Measurements from ENCODE around the gene DPP8. TPM values are rescaled to one million over a fixed set of nuclear protein-coding genes. Genes with fewer than 3 reads are reported as not detected.
"Not testable (repeated sequence)": the region's sequence is repeated elsewhere in the genome, so short reads cannot be mapped to it uniquely, and the experiment has no call there.

Gene DPP8
- total and polyA plus RNA-seq, 5 donors from 2014 or later, result 43.1 to 52.4 (median 43.8) TPM

DNA sequence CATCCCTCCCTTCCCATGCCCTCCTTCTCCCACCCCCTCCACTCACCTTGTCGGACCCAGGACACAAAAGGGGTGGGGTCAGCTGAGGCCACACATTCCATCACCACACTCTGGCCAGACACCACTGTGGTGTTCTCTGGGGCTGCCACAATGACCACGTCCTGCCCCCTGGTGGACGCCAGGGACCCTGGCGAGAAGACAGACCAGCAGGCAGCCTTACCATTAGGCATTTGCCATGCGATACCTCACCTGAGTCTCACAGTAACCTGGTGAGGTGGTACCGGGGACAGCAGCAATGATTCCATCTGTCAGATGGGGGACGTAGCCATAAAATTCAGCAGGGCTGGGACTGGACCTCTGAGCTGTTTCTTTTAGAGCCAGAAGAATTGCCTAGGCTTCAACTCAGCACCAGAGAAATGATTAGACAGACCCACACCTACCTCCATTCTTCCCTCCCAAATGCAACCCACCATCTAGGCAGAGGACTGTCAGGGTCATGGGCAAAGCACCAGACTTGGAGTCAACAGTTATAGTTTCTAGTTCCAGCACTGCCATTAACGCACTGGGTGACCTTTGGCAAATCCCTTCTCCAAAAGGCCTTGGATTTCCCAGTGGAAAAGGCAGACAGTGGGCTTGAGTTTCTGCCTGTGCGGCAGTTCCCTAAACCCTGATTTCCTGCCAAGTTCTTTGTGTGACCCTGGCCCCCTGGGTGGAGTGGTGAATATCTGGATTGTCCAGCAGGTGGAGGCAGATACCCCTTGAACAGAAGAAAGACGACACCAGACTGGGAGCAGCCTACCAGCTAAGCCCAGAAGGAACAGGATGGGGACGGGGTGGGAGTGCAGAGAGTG is 116.5 kb downstream of the DPP8 start:
- Mint-ChIP-seq H3K27ac (no peak overlapping the region), H3K4me1 (peaks cover 0 to 12% (median 1%) of the 10 kb centered on the region in 4 donors), H3K4me3 (no peak overlapping the region), H3K36me3 (no peaks in the 10 kb centered on the region), H3K27me3 (peaks cover 36% of the 10 kb centered on the region), H3K9me3 (no peaks in the 10 kb centered on the region)
- Histone ChIP-seq H3K4me1 (ENCODE audit: control insufficient read depth, insufficient read depth, low read length, poor library complexity, severe bottlenecking) (no peaks in the 10 kb centered on the region), H3K36me3 (ENCODE audit: control insufficient read depth, insufficient read depth, low read length) (no peaks in the 10 kb centered on the region), H3K27ac (ENCODE audit: insufficient read depth, low read length, poor library complexity, severe bottlenecking) (no peak overlapping the region), H3K4me3 (ENCODE audit: low read depth, low read length) (no peak overlapping the region), H3K27me3 (ENCODE audit: control insufficient read depth, insufficient read depth, low read length) (peaks cover 18% of the 10 kb centered on the region), H3K9me3 (ENCODE audit: control insufficient read depth in 2 of 2, low read length in 2 of 2) (no peaks in the 10 kb centered on the region)
- ATAC-seq (ENCODE audit: low read depth in 2 of 2), result peak; percentile 32 to 60
- DNase-seq, result peak in 2 of 3 donors; percentile 16 to 49

DNA sequence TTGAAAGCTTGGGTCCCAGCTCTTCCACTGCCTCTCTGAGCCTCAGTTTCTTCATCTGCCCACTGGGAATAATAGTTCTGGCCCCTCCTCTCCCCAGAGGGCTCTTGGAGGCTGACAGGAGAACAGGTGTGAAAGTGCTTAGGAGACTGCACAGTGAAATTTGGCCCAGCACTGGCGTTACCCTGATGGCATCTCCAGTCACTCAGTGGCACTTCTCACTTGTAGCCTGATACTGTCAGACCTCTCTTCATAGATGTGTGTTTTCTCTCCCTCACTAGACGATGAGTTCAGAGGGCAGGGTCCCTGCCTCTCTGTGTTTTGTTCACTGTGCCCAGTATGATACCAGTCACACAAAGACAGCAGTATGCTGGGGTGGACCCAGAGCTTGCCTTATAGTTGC is 117.5 kb downstream of the DPP8 start:
- ATAC-seq (ENCODE audit: low read depth in 2 of 2), result no peak
- no peak overlapping the region for H3K27ac ChIP-seq (ENCODE audit: insufficient read depth, low read length, poor library complexity, severe bottlenecking)
- H3K9me3 Mint-ChIP-seq, result no peaks in the 10 kb centered on the region

DNA sequence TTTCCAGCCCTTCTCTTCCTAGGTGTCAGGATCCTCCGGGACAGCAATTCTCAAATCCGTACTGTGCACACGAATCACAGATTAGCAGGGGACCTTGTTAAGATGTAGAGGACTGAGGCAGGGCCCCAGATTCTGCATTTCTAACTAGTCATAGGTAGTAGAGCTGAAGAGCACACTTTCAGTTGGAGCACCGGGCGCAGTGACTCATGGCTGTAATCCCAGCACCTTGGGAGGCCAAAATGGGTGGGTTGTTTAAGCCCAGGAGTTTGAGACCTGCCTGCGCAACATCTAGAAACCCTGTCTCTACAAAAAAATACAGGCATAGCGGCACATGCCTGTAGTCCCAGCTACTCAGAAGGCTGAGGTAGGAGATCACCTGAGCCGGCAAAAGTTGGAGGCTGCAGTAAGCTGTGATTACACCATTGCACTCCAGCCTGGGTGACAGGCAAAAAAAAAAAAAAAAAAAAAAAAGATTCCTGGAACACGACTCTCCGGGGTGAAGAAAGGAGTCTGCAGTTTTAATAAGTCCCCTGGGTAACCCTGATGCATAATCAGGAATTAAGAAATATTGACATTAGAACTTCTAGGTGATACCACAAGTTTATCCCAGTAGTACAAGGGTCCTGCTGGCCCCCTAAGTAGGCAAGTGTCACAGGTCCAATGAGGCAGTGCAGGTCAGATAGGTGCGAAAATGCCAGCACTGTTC is 118.3 kb downstream of the DPP8 start:
- H3K27me3 ChIP-seq (ENCODE audit: control insufficient read depth, insufficient read depth, low read length), result peaks cover 26% of the 10 kb centered on the region
- no peaks in the 10 kb centered on the region for H3K36me3 Mint-ChIP-seq
- no peaks in the 10 kb centered on the region for H3K36me3 ChIP-seq (ENCODE audit: control insufficient read depth, insufficient read depth, low read length)
- H3K4me3 Mint-ChIP-seq, result no peak overlapping the region
- H3K27ac Mint-ChIP-seq, result no peak overlapping the region
- H3K4me1 ChIP-seq (ENCODE audit: control insufficient read depth, insufficient read depth, low read length, poor library complexity, severe bottlenecking), result no peaks in the 10 kb centered on the region
- DNase-seq, result no peak
- no peaks in the 10 kb centered on the region for H3K9me3 ChIP-seq (ENCODE audit: control insufficient read depth in 2 of 2, low read length in 2 of 2)
- ATAC-seq (ENCODE audit: low read depth in 2 of 2), result no peak
- H3K4me1 Mint-ChIP-seq, result peaks cover 0 to 12% (median 1%) of the 10 kb centered on the region in 4 donors
- no peak overlapping the region for H3K4me3 ChIP-seq (ENCODE audit: low read depth, low read length)
- peaks cover 41% of the 10 kb centered on the region for H3K27me3 Mint-ChIP-seq
- H3K27ac ChIP-seq (ENCODE audit: insufficient read depth, low read length, poor library complexity, severe bottlenecking), result no peak overlapping the region
- no peaks in the 10 kb centered on the region for H3K9me3 Mint-ChIP-seq

More for the DNA sequence above, 117.5 kb downstream of the DPP8 start:
- Mint-ChIP-seq H3K36me3 (no peaks in the 10 kb centered on the region), H3K27ac (no peak overlapping the region), H3K4me1 (peaks cover 0 to 12% (median 1%) of the 10 kb centered on the region in 4 donors), H3K27me3 (peaks cover 38% of the 10 kb centered on the region), H3K4me3 (no peak overlapping the region)
- DNase-seq, result no peak
- H3K4me1 ChIP-seq (ENCODE audit: control insufficient read depth, insufficient read depth, low read length, poor library complexity, severe bottlenecking), result no peaks in the 10 kb centered on the region
- H3K4me3 ChIP-seq (ENCODE audit: low read depth, low read length), result no peak overlapping the region
- no peaks in the 10 kb centered on the region for H3K9me3 ChIP-seq (ENCODE audit: control insufficient read depth in 2 of 2, low read length in 2 of 2)
- H3K36me3 ChIP-seq (ENCODE audit: control insufficient read depth, insufficient read depth, low read length), result no peaks in the 10 kb centered on the region
- peaks cover 23% of the 10 kb centered on the region for H3K27me3 ChIP-seq (ENCODE audit: control insufficient read depth, insufficient read depth, low read length)

DNA sequence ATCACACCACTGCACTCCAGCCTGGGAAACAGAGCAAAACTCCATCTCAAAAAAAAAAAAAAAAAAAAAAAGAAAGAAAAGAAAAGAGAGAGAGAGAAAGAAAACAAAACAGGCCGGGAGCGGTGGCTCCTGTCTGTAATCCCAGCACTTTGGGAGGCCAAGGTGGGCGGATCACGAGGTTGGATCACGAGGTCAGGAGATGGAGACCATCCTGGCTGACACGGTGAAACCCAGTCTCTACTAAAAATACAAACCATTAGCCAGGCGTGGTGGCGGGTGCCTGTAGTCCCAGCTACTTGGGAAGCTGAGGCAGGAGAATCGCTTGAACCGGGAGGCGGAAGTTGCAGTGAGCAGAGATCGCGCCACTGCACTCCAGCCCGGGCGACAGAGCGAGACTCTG is 119.0 kb downstream of the DPP8 start:
- H3K9me3 ChIP-seq (ENCODE audit: control insufficient read depth in 2 of 2, low read length in 2 of 2); H3K36me3 ChIP-seq (ENCODE audit: control insufficient read depth, insufficient read depth, low read length); ATAC-seq (ENCODE audit: low read depth in 2 of 2); H3K4me3 Mint-ChIP-seq; H3K4me1 ChIP-seq (ENCODE audit: control insufficient read depth, insufficient read depth, low read length, poor library complexity, severe bottlenecking); H3K4me3 ChIP-seq (ENCODE audit: low read depth, low read length); H3K9me3 Mint-ChIP-seq; H3K27ac ChIP-seq (ENCODE audit: insufficient read depth, low read length, poor library complexity, severe bottlenecking); H3K36me3 Mint-ChIP-seq; DNase-seq; H3K27ac Mint-ChIP-seq: not testable (repeated sequence)
- Mint-ChIP-seq H3K4me1 (peaks cover 0 to 12% (median 1%) of the 10 kb centered on the region in 4 donors), H3K27me3 (peaks cover 41% of the 10 kb centered on the region)
- H3K27me3 ChIP-seq (ENCODE audit: control insufficient read depth, insufficient read depth, low read length), result peaks cover 26% of the 10 kb centered on the region

DNA sequence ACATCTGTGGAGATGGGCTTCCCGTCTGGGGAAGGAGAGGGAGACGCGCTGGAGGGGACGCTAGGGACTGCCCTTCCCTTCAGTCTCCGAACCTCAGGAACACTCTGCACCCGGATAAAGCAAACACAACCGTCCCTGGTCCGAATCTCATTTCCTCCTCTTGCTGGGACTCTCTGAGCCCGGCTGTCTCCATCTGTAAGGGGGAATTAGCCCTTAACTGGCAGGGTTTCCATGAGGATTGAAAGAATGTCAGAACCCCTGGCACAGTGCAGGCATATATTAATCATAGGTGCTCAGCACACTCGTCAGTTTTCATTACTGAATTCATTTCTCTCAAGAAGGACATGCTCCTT is 120.5 kb downstream of the DPP8 start:
- ATAC-seq (ENCODE audit: low read depth in 2 of 2) (no peak), DNase-seq (no peak)
- Mint-ChIP-seq H3K27ac (no peak overlapping the region), H3K9me3 (peaks cover 0 to 2% (median 0%) of the 10 kb centered on the region in 7 donors), H3K4me3 (peak overlapping the region in 1 of 4 donors; percentile 53), H3K36me3 (no peaks in the 10 kb centered on the region), H3K4me1 (peaks cover 0 to 12% (median 1%) of the 10 kb centered on the region in 4 donors), H3K27me3 (peaks cover 48% of the 10 kb centered on the region)
- peaks cover 26% of the 10 kb centered on the region for H3K27me3 ChIP-seq (ENCODE audit: control insufficient read depth, insufficient read depth, low read length)
- no peaks in the 10 kb centered on the region for H3K36me3 ChIP-seq (ENCODE audit: control insufficient read depth, insufficient read depth, low read length)
- no peak overlapping the region for H3K27ac ChIP-seq (ENCODE audit: insufficient read depth, low read length, poor library complexity, severe bottlenecking)
- H3K9me3 ChIP-seq (ENCODE audit: control insufficient read depth in 2 of 2, low read length in 2 of 2), result no peaks in the 10 kb centered on the region
- H3K4me1 ChIP-seq (ENCODE audit: control insufficient read depth, insufficient read depth, low read length, poor library complexity, severe bottlenecking), result no peaks in the 10 kb centered on the region
- no peak overlapping the region for H3K4me3 ChIP-seq (ENCODE audit: low read depth, low read length)

DNA sequence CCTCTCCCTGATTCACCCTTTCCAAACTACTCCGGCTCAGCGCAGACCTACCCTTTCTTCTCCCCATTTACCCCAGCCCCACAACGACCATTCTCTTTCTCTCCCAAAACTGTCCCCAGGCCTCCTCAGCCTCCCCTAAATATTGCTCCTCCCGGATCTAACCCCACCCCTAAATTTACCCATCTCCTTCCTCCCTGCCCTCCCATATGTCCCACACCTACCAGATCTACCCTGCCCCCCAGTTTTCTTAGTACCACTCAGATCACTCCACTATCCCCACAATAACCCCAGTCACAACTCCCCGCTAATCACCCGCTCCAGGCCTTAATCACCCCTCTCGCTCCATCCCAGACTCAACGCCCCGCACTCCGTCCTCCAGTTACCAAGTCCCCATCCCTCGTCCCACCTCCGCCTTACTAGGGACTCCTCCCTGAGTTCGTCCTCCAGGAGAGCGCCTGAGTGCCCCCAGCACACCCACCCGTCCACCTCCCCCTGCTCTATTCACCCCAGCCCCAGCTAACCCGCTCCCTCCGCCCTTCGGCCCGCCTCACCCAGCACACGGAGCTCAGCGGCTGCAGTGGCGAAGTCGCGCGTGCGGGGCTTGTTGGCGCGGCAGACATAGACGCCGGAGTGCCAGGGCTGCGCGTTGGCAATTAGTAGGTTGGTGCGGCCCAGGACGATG is 121.1 kb downstream of the DPP8 start:
- Histone ChIP-seq H3K27ac (ENCODE audit: insufficient read depth, low read length, poor library complexity, severe bottlenecking) (no peak overlapping the region), H3K9me3 (ENCODE audit: control insufficient read depth in 2 of 2, low read length in 2 of 2) (no peaks in the 10 kb centered on the region), H3K4me3 (ENCODE audit: low read depth, low read length) (no peak overlapping the region), H3K27me3 (ENCODE audit: control insufficient read depth, insufficient read depth, low read length) (peaks cover 26% of the 10 kb centered on the region), H3K36me3 (ENCODE audit: control insufficient read depth, insufficient read depth, low read length) (no peaks in the 10 kb centered on the region), H3K4me1 (ENCODE audit: control insufficient read depth, insufficient read depth, low read length, poor library complexity, severe bottlenecking) (no peaks in the 10 kb centered on the region)
- no peak for ATAC-seq (ENCODE audit: low read depth in 2 of 2)
- DNase-seq, result no peak
- Mint-ChIP-seq H3K27me3 (peaks cover 48% of the 10 kb centered on the region), H3K27ac (no peak overlapping the region), H3K4me3 (peak overlapping the region in 1 of 4 donors; percentile 29), H3K36me3 (no peaks in the 10 kb centered on the region), H3K9me3 (peaks cover 0 to 2% (median 0%) of the 10 kb centered on the region in 7 donors), H3K4me1 (peaks cover 0 to 12% (median 1%) of the 10 kb centered on the region in 4 donors)

DNA sequence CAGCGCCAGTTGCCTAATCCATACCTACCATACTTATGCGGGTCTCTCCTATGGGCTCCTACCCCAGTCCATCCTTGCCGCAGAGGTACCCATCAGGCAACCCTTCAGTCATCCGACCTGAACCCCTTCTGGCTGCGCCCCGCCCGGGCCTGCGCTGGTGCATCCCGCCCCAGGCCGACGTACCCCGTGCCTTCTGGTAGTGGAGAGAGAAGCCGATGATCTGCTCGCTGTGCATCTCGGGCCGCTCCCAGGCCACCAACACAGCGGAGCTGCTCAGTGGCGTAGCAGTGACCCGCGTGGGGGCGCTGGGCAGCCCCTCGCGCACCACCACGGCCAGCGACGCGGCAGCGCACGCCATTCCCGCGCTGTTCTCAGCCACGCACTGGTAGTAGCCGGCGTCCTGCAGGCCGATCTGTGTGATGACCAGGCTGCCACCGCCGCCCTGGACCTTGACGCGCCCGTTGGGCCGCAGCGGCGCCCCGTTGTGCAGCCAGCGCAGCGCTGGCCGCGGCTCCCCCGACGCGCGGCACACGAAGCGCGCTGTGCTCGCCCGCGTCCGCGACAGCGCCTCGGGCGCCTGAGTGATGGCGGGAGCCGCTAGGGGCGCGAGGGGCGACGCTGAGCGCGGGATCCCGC is 121.8 kb downstream of the DPP8 start:
- ATAC-seq (ENCODE audit: low read depth in 2 of 2) (no peak), DNase-seq (no peak)
- Mint-ChIP-seq H3K27ac (no peak overlapping the region), H3K4me3 (no peak overlapping the region), H3K4me1 (peaks cover 0 to 9% (median 1%) of the 10 kb centered on the region in 4 donors), H3K9me3 (peaks cover 0 to 2% (median 0%) of the 10 kb centered on the region in 7 donors), H3K27me3 (peaks cover 50% of the 10 kb centered on the region), H3K36me3 (no peaks in the 10 kb centered on the region)
- Histone ChIP-seq H3K27ac (ENCODE audit: insufficient read depth, low read length, poor library complexity, severe bottlenecking) (no peak overlapping the region), H3K36me3 (ENCODE audit: control insufficient read depth, insufficient read depth, low read length) (no peaks in the 10 kb centered on the region), H3K4me1 (ENCODE audit: control insufficient read depth, insufficient read depth, low read length, poor library complexity, severe bottlenecking) (no peaks in the 10 kb centered on the region), H3K27me3 (ENCODE audit: control insufficient read depth, insufficient read depth, low read length) (peaks cover 26% of the 10 kb centered on the region), H3K4me3 (ENCODE audit: low read depth, low read length) (no peak overlapping the region), H3K9me3 (ENCODE audit: control insufficient read depth in 2 of 2, low read length in 2 of 2) (no peaks in the 10 kb centered on the region)
